Memory B cell (primary cell): ENCODE data around the gene LSM10.

Experiments
- ATAC-seq: fragments of 150-1000 bp; cut with Tn5 transposase; 2 replicates; pipeline ENCODE4 v1.10.0; 2021; ENCODE audit warnings: low read depth, mild to moderate bottlenecking, moderate library complexity
- DNase-seq, 2 donors: peaks; one replicate each; pipeline ENCODE4 v3.0.0; 2022; ENCODE audit warnings: low spot score in 2 of 2
- H3K27ac Mint-ChIP-seq: one replicate; pipeline ENCODE4 v1.8.0; 2022; ENCODE audit warnings: mild to moderate bottlenecking, moderate library complexity, mixed read lengths
- H3K27me3 Mint-ChIP-seq: one replicate; pipeline ENCODE4 v1.8.0; 2022; ENCODE audit warnings: mixed read lengths
- H3K36me3 Mint-ChIP-seq: one replicate; pipeline ENCODE4 v1.8.0; 2022; ENCODE audit warnings: mild to moderate bottlenecking, mixed read lengths
- H3K4me1 Mint-ChIP-seq: one replicate; pipeline ENCODE4 v1.8.0; 2022; ENCODE audit warnings: mixed read lengths
- H3K4me3 Mint-ChIP-seq: one replicate; pipeline ENCODE4 v1.8.0; 2022; ENCODE audit warnings: mild to moderate bottlenecking, moderate library complexity, mixed read lengths
- H3K9me3 Mint-ChIP-seq: one replicate; pipeline ENCODE4 v1.8.0; 2022; ENCODE audit warnings: mixed read lengths

The LSM10 gene

DNA sequence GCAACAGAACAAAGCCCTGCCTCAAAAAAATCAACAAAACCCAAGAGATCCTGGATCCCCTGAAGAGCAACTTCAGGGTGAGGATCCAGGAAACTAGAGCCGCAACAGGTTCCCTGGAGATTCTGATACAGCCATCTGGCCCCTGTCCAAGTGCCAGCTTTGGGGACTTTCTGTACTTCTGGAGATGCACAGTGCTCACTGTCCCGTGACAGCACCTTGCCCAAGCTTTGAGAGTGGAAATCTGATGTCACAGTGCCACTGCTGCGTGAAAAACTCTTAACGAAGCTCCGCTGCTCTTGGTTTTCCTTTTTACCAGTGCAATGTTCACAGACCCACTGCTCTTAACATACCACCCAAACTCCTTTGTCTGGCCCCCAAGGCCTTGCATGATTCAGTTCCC is 38.3 kb downstream of the LSM10 start:
- H3K4me3 Mint-ChIP-seq = no peak overlapping the region
- ATAC-seq = peak; percentile 76
- no peaks in the 10 kb centered on the region for H3K9me3 Mint-ChIP-seq
- peaks cover 10% of the 10 kb centered on the region for H3K4me1 Mint-ChIP-seq
- H3K36me3 Mint-ChIP-seq = peaks cover 22% of the 10 kb centered on the region
- H3K27ac Mint-ChIP-seq = peak overlapping the region; percentile 62
- DNase-seq = no peak
- no peaks in the 10 kb centered on the region for H3K27me3 Mint-ChIP-seq

DNA sequence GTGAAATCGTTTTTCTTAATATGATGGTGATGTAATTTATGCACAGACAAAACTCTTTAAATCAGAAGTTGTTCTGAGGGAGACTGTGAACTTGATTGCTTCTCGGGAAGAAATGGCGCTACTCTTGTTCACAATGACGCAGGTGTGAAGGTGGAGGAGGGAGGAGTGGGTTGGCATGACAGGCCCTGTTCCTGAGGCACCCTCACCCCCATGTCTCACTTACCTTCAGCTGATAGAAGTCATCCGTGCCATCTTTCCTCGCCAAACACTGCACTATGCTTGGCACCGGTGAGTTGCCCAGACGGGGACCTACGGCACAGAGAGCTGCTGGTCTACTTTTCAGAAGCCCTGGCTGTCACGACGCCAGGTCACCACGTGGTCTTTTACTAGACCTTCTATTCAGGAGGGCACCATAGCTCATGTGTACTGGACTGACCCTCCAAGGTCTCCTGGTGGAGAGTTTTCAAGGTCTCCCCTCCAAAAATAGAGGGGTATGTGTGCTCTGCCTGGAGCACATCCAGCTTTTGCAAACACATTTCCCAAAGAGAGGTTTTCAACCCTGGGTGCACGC is 39.1 kb downstream of the LSM10 start:
- no peak overlapping the region for H3K27ac Mint-ChIP-seq
- ATAC-seq = no peak

GRCh38 chr1:36355811-36356210 is 41.9 kb downstream of the LSM10 start:
- peaks cover 9% of the 10 kb centered on the region for H3K4me1 Mint-ChIP-seq
- H3K27me3 Mint-ChIP-seq = no peaks in the 10 kb centered on the region
- H3K4me3 Mint-ChIP-seq = no peak overlapping the region
- no peaks in the 10 kb centered on the region for H3K9me3 Mint-ChIP-seq
- DNase-seq (no peak), ATAC-seq (no peak)
- H3K36me3 Mint-ChIP-seq = peaks cover 29% of the 10 kb centered on the region
- H3K27ac Mint-ChIP-seq = no peak overlapping the region

More for the DNA sequence above, 39.1 kb downstream of the LSM10 start:
- H3K4me1 Mint-ChIP-seq = peaks cover 10% of the 10 kb centered on the region
- H3K4me3 Mint-ChIP-seq = no peak overlapping the region
- peaks cover 26% of the 10 kb centered on the region for H3K36me3 Mint-ChIP-seq
- no peaks in the 10 kb centered on the region for H3K9me3 Mint-ChIP-seq
- no peaks in the 10 kb centered on the region for H3K27me3 Mint-ChIP-seq
- no peak for DNase-seq

- Mint-ChIP-seq H3K27ac (no peak overlapping the region), H3K27me3 (no peaks in the 10 kb centered on the region), H3K4me3 (no peak overlapping the region), H3K36me3 (peaks cover 24% of the 10 kb centered on the region), H3K9me3 (no peaks in the 10 kb centered on the region), H3K4me1 (peaks cover 7% of the 10 kb centered on the region)
- no peak for ATAC-seq
- no peak for DNase-seq
Measured at GRCh38 chr1:36354486-36354885, 43.2 kb downstream of the LSM10 start.

DNA sequence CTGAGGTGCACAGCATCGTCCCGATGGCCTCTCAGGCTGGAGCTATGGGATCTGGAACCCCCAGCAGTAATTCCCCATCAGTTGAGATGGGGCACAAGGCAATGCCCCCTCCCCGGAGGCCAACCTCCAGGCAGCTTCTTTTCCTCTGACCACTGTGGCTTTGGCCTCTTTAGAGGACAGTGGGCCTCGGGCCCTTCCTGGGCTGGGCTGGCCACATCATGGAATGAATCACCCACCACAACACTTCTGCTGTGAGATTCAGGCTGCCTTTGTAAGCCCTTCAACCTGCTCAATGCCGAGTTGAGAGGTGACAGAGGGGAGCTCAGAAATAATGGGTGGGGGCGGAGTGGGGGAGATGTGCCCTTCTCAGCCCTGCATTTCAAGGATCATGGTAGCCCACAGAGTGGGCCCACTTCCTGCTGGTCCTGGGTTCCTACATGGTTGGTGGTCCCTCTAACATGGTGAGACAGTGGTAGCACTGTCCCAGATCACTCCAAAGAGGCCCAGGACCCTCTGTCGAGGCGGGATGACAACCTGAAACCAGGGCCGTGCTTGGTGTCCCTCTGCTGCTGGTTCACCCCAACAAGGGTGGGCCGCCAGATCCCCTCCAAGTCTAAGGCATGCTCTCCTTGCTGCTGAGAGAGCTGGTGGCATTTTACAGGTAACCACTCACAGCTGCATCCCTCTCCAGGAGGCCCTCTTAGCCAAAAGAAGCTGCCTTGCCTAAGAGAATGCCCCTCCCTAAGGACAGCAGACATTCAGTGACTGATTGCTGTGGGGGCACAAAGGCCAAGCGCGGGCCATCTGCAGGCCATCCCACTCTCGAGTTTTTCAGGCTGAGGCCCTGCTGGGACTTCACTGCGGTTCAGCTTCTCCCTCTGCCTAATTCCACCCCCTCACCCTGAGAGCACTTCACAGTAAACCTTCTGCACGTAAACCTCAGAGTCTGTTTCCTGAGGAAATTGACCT is 44.5 kb downstream of the LSM10 start:
- Mint-ChIP-seq H3K4me3 (no peak overlapping the region), H3K27me3 (no peaks in the 10 kb centered on the region), H3K36me3 (peaks cover 27% of the 10 kb centered on the region), H3K4me1 (peaks cover 8% of the 10 kb centered on the region), H3K9me3 (no peaks in the 10 kb centered on the region), H3K27ac (no peak overlapping the region)
- ATAC-seq (no peak), DNase-seq (no peak)

DNA sequence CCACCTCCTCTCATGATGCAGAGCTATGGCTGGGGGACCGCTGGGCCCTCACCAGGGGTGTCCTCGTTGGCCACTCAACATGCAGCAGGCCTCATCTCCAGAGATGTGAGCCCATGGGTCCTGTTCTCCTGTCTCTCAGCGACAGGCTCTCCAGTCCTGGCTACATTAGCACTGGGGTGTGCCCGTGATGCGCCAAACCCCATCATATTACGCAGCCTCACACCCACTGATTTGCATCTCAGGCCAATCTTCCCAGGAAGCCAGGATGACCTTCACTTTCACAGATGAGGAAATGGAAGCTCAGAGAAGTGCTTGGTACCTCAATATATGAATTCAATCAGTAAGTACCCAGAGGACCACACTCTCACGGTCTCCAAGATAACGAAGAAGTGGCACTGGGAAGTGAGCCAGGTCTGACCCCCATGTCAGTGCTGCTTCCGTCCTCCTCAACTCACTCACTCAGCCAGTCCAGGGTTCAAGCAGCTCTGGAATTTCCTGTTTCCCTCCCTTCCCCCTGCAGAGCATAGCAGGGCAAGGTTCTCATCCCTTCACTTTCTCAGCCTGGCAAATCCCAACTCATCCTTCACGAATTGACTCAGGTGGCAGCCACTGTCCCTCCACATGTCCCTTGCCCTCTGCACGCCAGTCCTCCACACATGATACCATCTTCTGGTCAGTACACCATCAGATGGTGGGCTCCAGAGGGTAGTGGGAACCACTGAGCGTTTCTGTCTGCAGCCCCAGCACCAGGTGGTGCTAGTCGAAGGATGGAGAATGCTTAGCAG is 45.4 kb downstream of the LSM10 start:
- no peak overlapping the region for H3K4me3 Mint-ChIP-seq
- no peaks in the 10 kb centered on the region for H3K27me3 Mint-ChIP-seq
- no peak overlapping the region for H3K27ac Mint-ChIP-seq
- H3K4me1 Mint-ChIP-seq = peaks cover 8% of the 10 kb centered on the region
- ATAC-seq = no peak
- peaks cover 25% of the 10 kb centered on the region for H3K36me3 Mint-ChIP-seq
- no peaks in the 10 kb centered on the region for H3K9me3 Mint-ChIP-seq
- no peak for DNase-seq

DNA sequence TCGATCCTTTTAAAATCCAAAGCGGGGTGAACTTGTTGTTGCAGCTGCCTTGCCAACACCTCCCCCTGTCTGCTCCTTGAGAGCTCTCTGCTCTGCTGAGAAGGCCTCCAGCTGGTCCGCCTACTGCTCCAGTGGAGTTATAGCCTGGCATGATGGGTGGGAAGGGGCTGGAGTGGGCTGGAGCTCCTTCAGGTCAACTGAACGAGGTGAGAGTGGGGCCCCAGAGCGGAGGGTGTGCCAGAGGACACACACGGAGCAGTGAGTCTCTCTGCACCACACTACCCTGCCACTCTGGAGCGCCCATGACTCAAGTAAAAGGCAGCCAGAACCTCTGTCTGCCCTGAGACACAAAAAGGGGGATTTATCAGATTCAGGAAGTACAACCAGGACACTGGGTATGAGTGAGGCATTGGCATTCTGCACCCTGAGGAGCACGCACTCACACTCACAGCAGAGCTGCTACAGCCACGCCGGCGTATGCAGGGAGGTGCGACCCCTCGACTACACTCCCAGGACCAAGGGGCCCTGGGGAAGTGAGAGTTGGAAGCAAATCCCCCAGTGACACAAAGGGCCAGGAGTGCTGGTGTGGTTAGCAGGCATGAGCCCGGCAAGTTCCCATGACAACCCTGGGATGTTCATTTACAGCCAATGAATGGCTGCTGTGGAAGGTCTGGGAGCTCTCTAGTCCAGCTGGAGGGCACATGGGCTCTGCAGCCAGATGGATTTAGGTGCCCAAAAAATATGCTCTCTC is 46.3 kb downstream of the LSM10 start:
- Mint-ChIP-seq H3K36me3 (peaks cover 27% of the 10 kb centered on the region), H3K27me3 (no peaks in the 10 kb centered on the region), H3K27ac (no peak overlapping the region), H3K4me3 (no peak overlapping the region), H3K4me1 (peaks cover 8% of the 10 kb centered on the region), H3K9me3 (no peaks in the 10 kb centered on the region)
- DNase-seq = no peak
- no peak for ATAC-seq

DNA sequence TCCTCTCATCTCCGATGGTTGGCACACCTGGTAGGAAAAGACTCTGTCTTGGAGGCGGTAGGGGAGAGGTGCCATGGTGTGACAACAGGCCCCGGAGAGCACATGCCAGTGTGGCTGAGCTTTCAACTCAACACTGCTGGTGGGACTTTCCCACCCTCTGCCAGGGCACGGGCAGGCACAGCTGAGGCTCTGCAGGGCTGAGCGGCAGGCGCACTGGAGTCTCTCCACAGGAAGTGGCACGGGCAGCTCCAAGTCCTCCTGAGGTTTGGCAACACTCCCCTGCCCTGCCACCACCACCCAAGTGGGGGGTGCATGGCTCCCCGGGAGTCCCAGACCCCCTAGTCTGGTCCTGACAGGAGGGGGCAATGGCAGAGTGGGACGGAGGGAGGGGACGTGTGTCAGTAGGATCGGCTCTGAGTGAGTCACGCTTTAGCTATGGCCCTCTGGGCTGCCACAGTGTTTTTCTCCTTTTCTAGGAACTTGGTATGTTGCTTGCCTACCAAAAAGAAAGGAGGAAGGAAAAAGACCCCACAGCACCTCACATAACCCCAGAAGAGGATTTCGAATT is 47.0 kb downstream of the LSM10 start:
- Mint-ChIP-seq H3K27ac (peak overlapping the region; percentile 39), H3K4me3 (no peak overlapping the region), H3K9me3 (no peaks in the 10 kb centered on the region), H3K27me3 (no peaks in the 10 kb centered on the region), H3K4me1 (peaks cover 8% of the 10 kb centered on the region), H3K36me3 (peaks cover 27% of the 10 kb centered on the region)
- ATAC-seq = peak; percentile 59
- DNase-seq = no peak

DNA sequence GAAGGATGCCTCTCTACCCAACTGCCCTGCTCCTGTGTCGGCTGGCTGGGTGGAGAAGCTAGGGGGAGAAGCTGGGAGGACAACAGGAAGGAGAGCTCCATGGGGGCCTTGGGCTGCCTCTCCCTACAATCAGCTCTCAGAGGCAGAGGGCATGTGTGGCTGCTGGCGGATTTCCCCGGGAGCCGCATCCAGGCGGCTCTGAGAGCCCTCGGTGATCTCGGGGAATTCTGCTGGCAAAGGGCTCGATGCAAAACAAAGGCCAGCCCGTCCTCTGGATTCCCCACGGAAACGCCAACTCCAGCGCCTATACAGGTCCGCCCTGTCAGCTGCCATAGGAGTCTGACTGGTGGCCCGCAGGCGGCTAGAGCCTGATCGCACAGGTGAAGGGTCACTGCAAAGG is 47.9 kb downstream of the LSM10 start:
- no peak overlapping the region for H3K4me3 Mint-ChIP-seq
- ATAC-seq = no peak
- H3K27ac Mint-ChIP-seq = no peak overlapping the region
- H3K4me1 Mint-ChIP-seq = peaks cover 8% of the 10 kb centered on the region
- no peaks in the 10 kb centered on the region for H3K9me3 Mint-ChIP-seq
- DNase-seq = no peak
- H3K36me3 Mint-ChIP-seq = peaks cover 26% of the 10 kb centered on the region
- no peaks in the 10 kb centered on the region for H3K27me3 Mint-ChIP-seq

DNA sequence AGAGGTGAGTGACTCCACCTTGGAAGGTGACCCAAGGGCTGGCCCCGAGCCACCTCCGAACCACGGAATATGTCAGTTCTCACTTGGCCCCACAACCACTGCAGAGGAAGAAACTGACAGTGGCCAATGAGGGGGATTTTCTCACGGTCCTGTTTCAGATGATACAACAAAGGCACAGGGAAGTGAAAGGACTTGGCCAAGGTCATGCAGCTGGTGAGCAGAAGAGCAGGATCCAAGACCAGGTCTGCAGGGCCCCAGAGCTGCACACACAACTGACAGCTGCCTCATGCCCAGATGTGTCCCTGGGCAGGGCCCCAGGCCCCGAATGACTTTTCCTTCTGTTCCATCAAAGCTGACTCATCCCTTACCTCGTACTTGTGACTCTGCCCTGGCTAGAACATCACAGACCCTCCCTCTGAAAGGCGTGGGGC is 48.5 kb downstream of the LSM10 start:
- DNase-seq = no peak
- Mint-ChIP-seq H3K27me3 (no peaks in the 10 kb centered on the region), H3K4me3 (no peak overlapping the region), H3K9me3 (no peaks in the 10 kb centered on the region), H3K4me1 (peaks cover 8% of the 10 kb centered on the region), H3K27ac (no peak overlapping the region), H3K36me3 (peaks cover 30% of the 10 kb centered on the region)
- peak; percentile 55 for ATAC-seq

GRCh38 chr1:36346741-36347370 is 50.9 kb downstream of the LSM10 start:
- ATAC-seq (no peak), DNase-seq (no peak)
- no peaks in the 10 kb centered on the region for H3K27me3 Mint-ChIP-seq
- no peak overlapping the region for H3K4me3 Mint-ChIP-seq
- no peaks in the 10 kb centered on the region for H3K9me3 Mint-ChIP-seq
- peaks cover 4% of the 10 kb centered on the region for H3K4me1 Mint-ChIP-seq
- peaks cover 26% of the 10 kb centered on the region for H3K36me3 Mint-ChIP-seq
- no peak overlapping the region for H3K27ac Mint-ChIP-seq

- Mint-ChIP-seq H3K27ac (no peak overlapping the region), H3K36me3 (peaks cover 31% of the 10 kb centered on the region), H3K27me3 (no peaks in the 10 kb centered on the region), H3K4me1 (peaks cover 2% of the 10 kb centered on the region), H3K4me3 (no peak overlapping the region), H3K9me3 (no peaks in the 10 kb centered on the region)
- no peak for DNase-seq
- no peak for ATAC-seq
Measured at GRCh38 chr1:36345353-36345752, 52.4 kb downstream of the LSM10 start.

- Mint-ChIP-seq H3K36me3 (peaks cover 31% of the 10 kb centered on the region), H3K9me3 (no peaks in the 10 kb centered on the region), H3K27me3 (no peaks in the 10 kb centered on the region), H3K27ac (no peak overlapping the region), H3K4me3 (no peak overlapping the region), H3K4me1 (peaks cover under 1% of the 10 kb centered on the region)
- DNase-seq = no peak
- ATAC-seq = no peak
Measured at GRCh38 chr1:36344395-36344680, 53.4 kb downstream of the LSM10 start.
